K562 (cell line): ENCODE measurements around the gene TMEM63A. TPM values are rescaled to one million over a fixed set of nuclear protein-coding genes. Genes with fewer than 3 reads are reported as not detected.

Source experiments
- ESRRB ChIP-seq: fragments of 250-450 bp; sonication (Bioruptor Pico); IDR thresholded peaks from 2 replicates; pipeline ENCODE4 v1.5.0; 2020; ENCODE audit warnings: mild to moderate bottlenecking, moderate library complexity, borderline replicate concordance
- FOS ChIP-seq: IDR thresholded peaks from 3 replicates; pipeline ENCODE4 v1.6.1; 2011; ENCODE audit not compliant: insufficient read length; ENCODE audit errors: extremely low read depth
- HMG20B ChIP-seq: fragments of 250-450 bp; sonication (Bioruptor Pico); IDR thresholded peaks from 2 replicates; pipeline ENCODE4 v1.5.0; 2021; ENCODE audit warnings: mild to moderate bottlenecking
- NFATC3 ChIP-seq: fragments of 450-650 bp; IDR thresholded peaks from 2 replicates; pipeline ENCODE4 v1.6.1; 2017; ENCODE audit warnings: mild to moderate bottlenecking
- RREB1 ChIP-seq: fragments of 250-450 bp; sonication (Bioruptor Pico); IDR thresholded peaks from 2 replicates; pipeline ENCODE4 v1.4.0; 2020
- SOX6 ChIP-seq: fragments of 450-650 bp; IDR thresholded peaks from 2 replicates; pipeline ENCODE4 v1.6.1; 2014; ENCODE audit warnings: mild to moderate bottlenecking
- THRB ChIP-seq: fragments of 450-650 bp; formaldehyde crosslinking; conservative IDR thresholded peaks from 2 replicates; pipeline ENCODE4 v1.4.0; 2022; ENCODE audit warnings: mild to moderate bottlenecking, missing genetic modification characterization
- ZFPM2 ChIP-seq: fragments of 250-450 bp; sonication (Bioruptor Pico); IDR thresholded peaks from 2 replicates; pipeline ENCODE4 v1.5.1; 2022; ENCODE audit warnings: mild to moderate bottlenecking
- polyA plus RNA-seq, 8 experiments: library from polyadenylated mRNA; depleted of rRNA in 4 of 8; stranded (reverse) in 5 of 8; unstranded in 3 of 8; fragments of >200 nt; fragmentation: Nextera tagmentation in 2 of 8; fragmentation: Illumina TruSeq in 1 of 8; extraction: Ambion mirVana in 2 of 8; extraction: Trizol in 1 of 8; gene quantifications; 2 replicates each; pipeline versions ENCODE4 v1.2.1 to v1.2.3, GENCODE V29; 2011 to 2014; ENCODE audit warnings: inconsistent platforms in 1 of 8, missing spikeins in 1 of 8
- total RNA-seq, 7 experiments: library from RNA; depleted of rRNA in 6 of 7; stranded (reverse); fragments of >200 nt in 6 of 7; fragmentation: Illumina TruSeq in 2 of 7; extraction: Trizol in 2 of 7; gene quantifications; 2 replicates each; pipeline versions ENCODE4 v1.2.1 to v1.2.3, GENCODE V29; 2011 to 2021; ENCODE audit warnings: low replicate concordance in 1 of 7

TMEM63A gene
- total and polyA plus RNA-seq, 9 of the 15 experiments (the other 6 are each of a cell fraction or from before 2014, with no cell fraction given), result 2.0 to 54.6 (median 17.5) TPM

GRCh38 chr1:225882694-225883615, 775 bp upstream of the TMEM63A start (continued):
- no peak for TF ChIP-seq ESRRB (CRISPR knock-in tag)
- TF ChIP-seq THRB (CRISPR knock-in tag), result no peak
- TF ChIP-seq HMG20B (CRISPR knock-in tag), result no peak
- TF ChIP-seq SOX6, result no peak
- TF ChIP-seq RREB1 (CRISPR knock-in tag), result no peak
- no peak for TF ChIP-seq FOS
- no peak for TF ChIP-seq NFATC3
- 0 out of 2 replicates have a peak, but pooled peaks have one; percentile 16 for TF ChIP-seq ZFPM2 (CRISPR knock-in tag)
